Heart right ventricle (tissue), 16 donors: ENCODE results near the gene STX7. TPM values are rescaled to one million over a fixed set of nuclear protein-coding genes. Genes with fewer than 3 reads are reported as not detected.
"Not testable (repeated sequence)": the region's sequence is repeated elsewhere in the genome, so short reads cannot be mapped to it uniquely, and the experiment has no call there.

Experiments
- ATAC-seq, 8 donors: fragments of 200-7000 bp; cut with Tn5 transposase; one replicate each; pipeline ENCODE4 v1.9.1; 2020; ENCODE audit warnings: mild to moderate bottlenecking in 8 of 8, moderate library complexity in 8 of 8, moderate number of reproducible peaks in 1 of 8
- DNase-seq, 2 donors: peaks; one replicate each; pipeline ENCODE4 v3.0.0-alpha.2; 2020
- H3K27ac ChIP-seq, 10 donors: fragments of 200-600 bp; sonication (generic) in 2 of 10; one replicate each; pipeline versions ENCODE4 v1.5.0 to v1.8.0; 2020 to 2022; ENCODE audit warnings: mild to moderate bottlenecking in 3 of 10
- H3K27me3 ChIP-seq, 7 donors: fragments of 200-600 bp; one replicate each; pipeline ENCODE4 v1.8.0; 2021 to 2022; ENCODE audit warnings: mild to moderate bottlenecking in 2 of 7
- H3K36me3 ChIP-seq, 9 donors: fragments of 200-600 bp; sonication (generic) in 1 of 9; one replicate each; pipeline versions ENCODE4 v1.5.0 to v1.8.0; 2020 to 2022; ENCODE audit warnings: mild to moderate bottlenecking in 2 of 9
- H3K4me1 ChIP-seq, 9 donors: fragments of 200-600 bp; sonication (generic) in 1 of 9; one replicate each; pipeline versions ENCODE4 v1.5.0 to v1.8.0; 2020 to 2022; ENCODE audit warnings: mild to moderate bottlenecking in 4 of 9
- H3K4me3 ChIP-seq, 10 donors: fragments of 200-600 bp; sonication (generic) in 2 of 10; one replicate each; pipeline versions ENCODE4 v1.5.0 to v1.8.0; 2020 to 2022; ENCODE audit warnings: mild to moderate bottlenecking in 7 of 10, moderate library complexity in 2 of 10
- H3K9me3 ChIP-seq, 11 donors: fragments of 200-600 bp in 10 of 11; sonication (generic) in 2 of 11; one replicate each; pipeline versions ENCODE4 v1.5.0 to v1.8.0; 2013 to 2022; ENCODE audit warnings: mild to moderate bottlenecking in 2 of 11, control low read depth in 1 of 11, moderate library complexity in 1 of 11
- WGBS, 2 donors: extraction: QIAGEN DNeasy Blood & Tissue Kit; methylation state at CpG; one replicate each; pipeline ENCODE4 v1.1.7; 2013; ENCODE audit warnings: inconsistent platforms in 1 of 2; 5-methylcytosine and 5-hydroxymethylcytosine counted together
- intact Hi-C, 10 donors: fragments of 100-400 bp; cut with DNase I; formaldehyde crosslinking; loops; one replicate each; pipeline versions ENCODE4 v1.11.1 to v1.14.2; 2022
- polyA plus RNA-seq, 2 donors: library from polyadenylated mRNA; stranded (reverse); fragments of 200-250 nt; gene quantifications; one replicate each; pipeline ENCODE4 v1.2.3, GENCODE V29; 2013
- total RNA-seq, 10 donors: library from RNA; stranded (reverse); fragmentation: NEBNext Ultra II Directional in 3 of 10; extraction: Animal tissue kit (Norgen Biotek cat#: 25700) in 3 of 10; gene quantifications; one replicate each; pipeline versions ENCODE4 v1.2.1 to v1.2.4, GENCODE V29; 2021 to 2023
- TF ChIP-seq, protein P1 (sequence below), 9 donors: fragments of 200-600 bp; sonication (generic) in 2 of 9; IDR thresholded peaks; one replicate each; pipeline versions ENCODE4 v1.5.0 to v1.8.0; 2021 to 2022; ENCODE audit warnings: antibody characterized with exemption in 9 of 9, mild to moderate bottlenecking in 5 of 9, moderate library complexity in 1 of 9
- donor health status: Arrhythmogenic right ventricular cardiomyopathy.
- donor health status: ischemic (EF 13 %, LVEDD 7.1; RV severe dilation, severe dysfunction).
- donor health status: healthy with polysubstance abuse.
- donor health status: DM: no; HTN: yes; CAD: no.
- donor health status: DM: no; HTN: no; CAD: no.
- donor health status: ischemic (EF 25% LVEDD 6.9; RV normal size, moderate dysfunction).
- donor health status: ischemic (EF 25% LVEDD 5.7; RV mildly dilated, moderate dysfunction).
- donor health status: healthy.
- donor health status: DM: yes; HTN: yes; CAD: no.
- donor health status: Ischemic cardiomyopathy.
- donor health status: ischemic (EF 35%, LVEDD 5.7; RV mildly dilated, moderate dysfunction).
- donor health status: nonischemic (EF 11% LVEDD 7.7; RV severe dilation, severe dysfunction).
- donor health status: DM: yes; HTN: yes; CAD: no.
- donor health status: PGD.
- donor health status: ischemic (EF 29% LVEDD 5.4; RV normal size, mild dysfunction).
- donor health status: nonischemic (EF 23%, LVEDD 6.1; RV moderate dilation, normal function).

Gene STX7
- total and polyA plus RNA-seq, 12 donors, result 6.4 to 71.4 (median 59.3) TPM

DNA sequence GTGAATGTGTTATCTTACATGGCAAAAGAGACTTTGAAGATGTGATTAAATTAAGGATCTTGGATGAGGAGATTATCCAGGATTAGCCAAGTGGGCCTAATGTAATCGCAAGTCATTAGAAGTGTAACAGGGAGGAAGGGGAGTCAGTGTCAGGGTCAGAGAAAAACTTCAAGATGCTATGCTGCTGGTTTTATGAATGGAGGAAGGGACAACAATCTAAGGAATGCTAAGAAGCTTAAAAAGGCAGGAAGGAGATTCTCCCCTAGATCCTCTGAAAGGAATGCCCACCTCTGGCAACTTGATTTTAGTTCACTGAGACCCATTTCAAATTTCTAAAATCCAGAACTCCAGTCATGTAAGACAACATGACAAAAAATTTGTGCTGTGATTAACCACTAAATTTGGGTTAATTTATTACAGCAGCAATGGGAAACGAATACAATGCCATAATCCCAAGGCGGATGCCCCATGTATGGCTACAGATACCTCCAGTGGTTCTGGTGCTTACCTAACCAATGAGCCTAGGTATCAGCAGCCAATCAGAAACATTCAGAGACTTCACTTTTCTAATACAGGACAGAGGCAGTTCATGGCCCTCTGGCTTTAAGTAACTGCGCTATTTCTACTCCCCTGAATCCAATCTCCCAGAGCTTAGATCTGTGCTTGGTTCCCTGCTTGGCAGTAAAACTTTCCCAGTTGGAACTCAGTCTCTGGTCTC is 36.0 kb upstream of the STX7 start:
- Histone ChIP-seq H3K27me3 (peaks cover 0 to 27% (median 7%) of the 10 kb centered on the region in 7 donors), H3K27ac (no peak overlapping the region)
- 83 to 88% methylated on average over 4 of the region's 4 CpGs for WGBS, 2 donors

DNA sequence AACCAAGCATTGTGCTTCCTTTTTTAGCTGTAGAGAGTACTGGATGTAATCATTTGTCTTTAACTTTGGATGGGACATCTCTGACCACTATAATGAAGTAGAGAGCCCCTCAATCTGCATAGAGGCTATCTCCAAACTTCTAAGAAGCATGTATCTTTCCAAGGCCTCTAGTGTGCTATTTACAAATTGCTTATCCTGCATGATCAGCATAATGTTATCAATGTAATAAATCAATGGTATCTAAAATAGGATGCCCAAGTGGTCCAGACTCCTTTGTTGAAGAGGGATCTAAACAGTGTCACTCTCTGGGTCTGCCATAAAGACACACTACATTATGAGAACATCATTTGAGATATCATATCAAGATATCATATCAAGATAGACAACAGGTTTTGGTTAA is 31.9 kb upstream of the STX7 start:
- Histone ChIP-seq H3K27ac (no peak overlapping the region), H3K27me3 (peaks cover 0 to 41% (median 19%) of the 10 kb centered on the region in 7 donors), H3K4me3 (no peak overlapping the region), H3K4me1 (no peaks in the 10 kb centered on the region), H3K36me3 (no peaks in the 10 kb centered on the region), H3K9me3 (no peaks in the 10 kb centered on the region)
- TF ChIP-seq, protein P1, sequence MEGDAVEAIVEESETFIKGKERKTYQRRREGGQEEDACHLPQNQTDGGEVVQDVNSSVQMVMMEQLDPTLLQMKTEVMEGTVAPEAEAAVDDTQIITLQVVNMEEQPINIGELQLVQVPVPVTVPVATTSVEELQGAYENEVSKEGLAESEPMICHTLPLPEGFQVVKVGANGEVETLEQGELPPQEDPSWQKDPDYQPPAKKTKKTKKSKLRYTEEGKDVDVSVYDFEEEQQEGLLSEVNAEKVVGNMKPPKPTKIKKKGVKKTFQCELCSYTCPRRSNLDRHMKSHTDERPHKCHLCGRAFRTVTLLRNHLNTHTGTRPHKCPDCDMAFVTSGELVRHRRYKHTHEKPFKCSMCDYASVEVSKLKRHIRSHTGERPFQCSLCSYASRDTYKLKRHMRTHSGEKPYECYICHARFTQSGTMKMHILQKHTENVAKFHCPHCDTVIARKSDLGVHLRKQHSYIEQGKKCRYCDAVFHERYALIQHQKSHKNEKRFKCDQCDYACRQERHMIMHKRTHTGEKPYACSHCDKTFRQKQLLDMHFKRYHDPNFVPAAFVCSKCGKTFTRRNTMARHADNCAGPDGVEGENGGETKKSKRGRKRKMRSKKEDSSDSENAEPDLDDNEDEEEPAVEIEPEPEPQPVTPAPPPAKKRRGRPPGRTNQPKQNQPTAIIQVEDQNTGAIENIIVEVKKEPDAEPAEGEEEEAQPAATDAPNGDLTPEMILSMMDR (IDR thresholded peaks at IDR 0.05), result no peak
- intact Hi-C loops, result no loop called here
- no peak for DNase-seq
- ATAC-seq, result no peak

More for the DNA sequence above, 36.0 kb upstream of the STX7 start:
- Histone ChIP-seq H3K4me1 (no peaks in the 10 kb centered on the region), H3K36me3 (no peaks in the 10 kb centered on the region), H3K9me3 (no peaks in the 10 kb centered on the region), H3K4me3 (no peak overlapping the region)
- TF ChIP-seq, protein P1 (IDR thresholded peaks at IDR 0.05), result no peak
- intact Hi-C loops, result no loop called here
- DNase-seq (no peak), ATAC-seq (no peak)

DNA sequence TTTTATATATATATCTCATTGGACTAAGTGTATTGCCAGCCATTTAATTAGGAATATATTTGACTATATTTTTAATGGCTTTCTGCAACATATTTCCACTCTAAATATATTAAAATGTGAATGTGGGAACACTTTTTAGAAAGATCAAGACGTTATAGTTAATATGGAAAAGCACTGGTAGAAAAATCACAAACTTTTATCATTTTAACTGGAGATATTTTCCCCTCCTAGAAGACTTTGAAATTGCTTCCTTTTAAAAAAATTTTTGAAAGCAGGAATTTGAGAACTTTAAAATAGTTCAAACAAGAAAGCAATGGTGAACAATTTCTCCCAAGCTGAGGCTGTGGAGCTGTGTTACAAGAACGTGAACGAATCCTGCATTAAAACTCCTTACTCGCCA is 25.1 kb upstream of the STX7 start, which contains the start of gene TAAR9:
TSS of gene TAAR9 (plus strand) at position 301 of the 400 bp plus-strand sequence. CDS start at position 314, 13 bp downstream.
- Histone ChIP-seq H3K4me1 (no peaks in the 10 kb centered on the region), H3K27me3 (peaks cover 0 to 54% (median 30%) of the 10 kb centered on the region in 7 donors), H3K27ac (no peak within 1 kb of the TSS), H3K36me3 (no peaks in the 10 kb centered on the region), H3K9me3 (peaks cover 0 to 9% (median 0%) of the 10 kb centered on the region in 11 donors), H3K4me3 (no peak within 1 kb of the TSS)
- WGBS, 2 donors, result 76 to 78% methylated on average over 4 of the region's 4 CpGs
- TF ChIP-seq, protein P1 (IDR thresholded peaks at IDR 0.05), result no peak
- no peak for ATAC-seq
- intact Hi-C loops, result loop anchor here in 6 of 10 donors (10.0 kb wide), 2 partner anchors 227 to 1377 kb away; no protein-coding TSS in a partner anchor
- no peak for DNase-seq

DNA sequence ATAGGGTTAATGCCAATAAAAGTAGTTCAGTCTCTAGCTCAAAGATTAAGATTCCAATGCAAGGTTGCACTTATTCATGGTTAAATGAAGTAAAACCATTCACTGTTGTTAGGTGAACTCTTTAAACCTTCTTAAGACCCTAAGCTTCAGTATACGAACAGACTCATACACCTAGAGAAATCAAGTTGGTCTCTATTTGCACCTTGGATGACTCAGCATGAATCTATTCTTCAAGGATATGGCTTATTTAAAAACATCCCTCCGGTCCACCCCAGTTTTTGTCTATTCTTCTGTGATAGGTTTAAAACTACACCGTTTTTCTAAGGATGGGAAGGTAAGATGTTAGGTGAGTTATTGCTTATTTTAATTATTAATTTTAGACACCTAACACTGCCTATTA is 24.2 kb upstream of the STX7 start:
- Histone ChIP-seq H3K27ac (no peak overlapping the region), H3K9me3 (peaks cover 0 to 9% (median 0%) of the 10 kb centered on the region in 11 donors), H3K27me3 (peaks cover 0 to 50% (median 26%) of the 10 kb centered on the region in 7 donors), H3K4me3 (no peak overlapping the region), H3K36me3 (no peaks in the 10 kb centered on the region), H3K4me1 (no peaks in the 10 kb centered on the region)
- intact Hi-C loops, result loop anchor here in 6 of 10 donors (10.0 kb wide), 2 partner anchors 228 to 1378 kb away; no protein-coding TSS in a partner anchor
- DNase-seq, result no peak
- no peak for ATAC-seq
- TF ChIP-seq, protein P1 (IDR thresholded peaks at IDR 0.05), result no peak
- WGBS, 2 donors, result 83 to 88% methylated on average over 3 of the region's 3 CpGs

DNA sequence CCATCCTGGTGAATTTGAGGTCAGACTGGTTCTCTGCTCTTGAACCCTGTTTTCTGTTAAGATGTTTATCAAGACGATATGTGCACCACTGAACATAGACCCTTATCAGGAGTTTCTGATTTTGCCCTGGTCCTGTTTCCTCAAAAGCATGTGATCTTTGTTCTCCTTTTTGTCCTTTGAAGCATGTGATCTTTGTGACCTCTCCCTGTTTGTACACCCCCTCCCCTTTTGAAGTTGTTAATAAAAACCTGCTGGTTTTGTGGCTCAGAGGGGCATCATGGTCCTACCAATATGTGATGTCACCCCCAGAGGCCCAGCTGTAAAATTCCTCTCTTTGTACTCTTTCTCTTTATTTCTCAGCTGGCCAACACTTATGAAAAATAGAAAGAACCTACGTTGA is 21.6 kb upstream of the STX7 start:
- ATAC-seq, result not testable (repeated sequence)

More for the DNA sequence above, 21.6 kb upstream of the STX7 start:
- whole genome bisulfite sequencing, 2 donors, result 85 to 89% methylated on average over 2 of the region's 2 CpGs
- not testable (repeated sequence) for DNase-seq, H3K9me3 ChIP-seq, H3K4me3 ChIP-seq, H3K4me1 ChIP-seq, H3K36me3 ChIP-seq, H3K27ac ChIP-seq
- H3K27me3 ChIP-seq, result peaks cover 0 to 30% (median 13%) of the 10 kb centered on the region in 7 donors
- intact Hi-C loops, result loop anchor here in 6 of 10 donors (5.0 to 10.0 kb wide), 3 partner anchors 230 to 1383 kb away; no protein-coding TSS in a partner anchor
